ENCODE results near the gene SNX19. TPM values are rescaled to one million over a fixed set of nuclear protein-coding genes. Genes with fewer than 3 reads are reported as not detected.

Gene SNX19
- total and polyA plus RNA-seq, 2 experiments from 2014 or later = 5.2 to 30.0 TPM

GRCh38 chr11:130908061-130908460 is 8.2 kb downstream of the SNX19 start:
- Histone ChIP-seq H2AFZ (no peak overlapping the region), H3K4me3 (no peak overlapping the region), H3K79me2 (replicated peaks; ENCODE audit: insufficient read depth) (no peaks in the 10 kb centered on the region), H3F3A (replicated peaks; ENCODE audit: low read depth) (no peaks in the 10 kb centered on the region), H3K4me2 (no peak overlapping the region), H3K36me3 (ENCODE audit: insufficient read depth) (peaks cover under 1% of the 10 kb centered on the region; the same call in 1 of the 2 replicates), H3K9me2 (ENCODE audit: insufficient read depth) (no peaks in the 10 kb centered on the region), H3K27ac (ENCODE audit: low read depth) (no peak overlapping the region), H4K20me1 (replicated peaks; ENCODE audit: insufficient read depth) (peaks cover 10% of the 10 kb centered on the region; the same call in 1 of the 2 replicates), H3K27me3 (ENCODE audit: insufficient read depth) (no peaks in the 10 kb centered on the region), H3K4me1 (ENCODE audit: insufficient read depth) (no peaks in the 10 kb centered on the region)
- ATAC-seq = no peak
- Mint-ChIP-seq H3K4me3 (no peak overlapping the region), H3K4me1 (peaks cover 3% of the 10 kb centered on the region; the same call in 1 of the 3 replicates), H3K9me3 (no peaks in the 10 kb centered on the region), H3K27ac (no peak overlapping the region), H3K36me3 (ENCODE audit: low read depth) (peaks cover 32% of the 10 kb centered on the region), H3K27me3 (ENCODE audit: insufficient read depth, low read depth, poor library complexity) (peaks cover 2% of the 10 kb centered on the region)
- TF ChIP-seq ZNF462 (CRISPR knock-in tag; IDR thresholded peaks at IDR 0.05) (no peak), ZNF331 (CRISPR knock-in tag; IDR thresholded peaks at IDR 0.05; ENCODE audit: low read depth) (no peak), POLR2AphosphoS5 (IDR thresholded peaks at IDR 0.05; ENCODE audit: low read depth) (no peak), CREB1 (CRISPR knock-in tag; IDR thresholded peaks at IDR 0.05; ENCODE audit: low read depth) (no peak), NANOG (IDR thresholded peaks at IDR 0.05; ENCODE audit: borderline replicate concordance) (no peak), ZNF114 (CRISPR knock-in tag; IDR thresholded peaks at IDR 0.05) (no peak), EZH2phosphoT487 (IDR thresholded peaks at IDR 0.05; ENCODE audit: unreplicated experiment) (no peak), ETS1 (IDR thresholded peaks at IDR 0.05) (no peak), JUNB (IDR thresholded peaks at IDR 0.05; ENCODE audit: unreplicated experiment) (no peak), STAT1 (IDR thresholded peaks at IDR 0.05; ENCODE audit: unreplicated experiment) (no peak), EZH2 (IDR thresholded peaks at IDR 0.05; ENCODE audit: low read depth, unreplicated experiment) (no peak)
- TF ChIP-seq, protein P1, sequence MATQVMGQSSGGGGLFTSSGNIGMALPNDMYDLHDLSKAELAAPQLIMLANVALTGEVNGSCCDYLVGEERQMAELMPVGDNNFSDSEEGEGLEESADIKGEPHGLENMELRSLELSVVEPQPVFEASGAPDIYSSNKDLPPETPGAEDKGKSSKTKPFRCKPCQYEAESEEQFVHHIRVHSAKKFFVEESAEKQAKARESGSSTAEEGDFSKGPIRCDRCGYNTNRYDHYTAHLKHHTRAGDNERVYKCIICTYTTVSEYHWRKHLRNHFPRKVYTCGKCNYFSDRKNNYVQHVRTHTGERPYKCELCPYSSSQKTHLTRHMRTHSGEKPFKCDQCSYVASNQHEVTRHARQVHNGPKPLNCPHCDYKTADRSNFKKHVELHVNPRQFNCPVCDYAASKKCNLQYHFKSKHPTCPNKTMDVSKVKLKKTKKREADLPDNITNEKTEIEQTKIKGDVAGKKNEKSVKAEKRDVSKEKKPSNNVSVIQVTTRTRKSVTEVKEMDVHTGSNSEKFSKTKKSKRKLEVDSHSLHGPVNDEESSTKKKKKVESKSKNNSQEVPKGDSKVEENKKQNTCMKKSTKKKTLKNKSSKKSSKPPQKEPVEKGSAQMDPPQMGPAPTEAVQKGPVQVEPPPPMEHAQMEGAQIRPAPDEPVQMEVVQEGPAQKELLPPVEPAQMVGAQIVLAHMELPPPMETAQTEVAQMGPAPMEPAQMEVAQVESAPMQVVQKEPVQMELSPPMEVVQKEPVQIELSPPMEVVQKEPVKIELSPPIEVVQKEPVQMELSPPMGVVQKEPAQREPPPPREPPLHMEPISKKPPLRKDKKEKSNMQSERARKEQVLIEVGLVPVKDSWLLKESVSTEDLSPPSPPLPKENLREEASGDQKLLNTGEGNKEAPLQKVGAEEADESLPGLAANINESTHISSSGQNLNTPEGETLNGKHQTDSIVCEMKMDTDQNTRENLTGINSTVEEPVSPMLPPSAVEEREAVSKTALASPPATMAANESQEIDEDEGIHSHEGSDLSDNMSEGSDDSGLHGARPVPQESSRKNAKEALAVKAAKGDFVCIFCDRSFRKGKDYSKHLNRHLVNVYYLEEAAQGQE (IDR thresholded peaks at IDR 0.05; ENCODE audit: unreplicated experiment) = no peak
- TF ChIP-seq, protein P2, sequence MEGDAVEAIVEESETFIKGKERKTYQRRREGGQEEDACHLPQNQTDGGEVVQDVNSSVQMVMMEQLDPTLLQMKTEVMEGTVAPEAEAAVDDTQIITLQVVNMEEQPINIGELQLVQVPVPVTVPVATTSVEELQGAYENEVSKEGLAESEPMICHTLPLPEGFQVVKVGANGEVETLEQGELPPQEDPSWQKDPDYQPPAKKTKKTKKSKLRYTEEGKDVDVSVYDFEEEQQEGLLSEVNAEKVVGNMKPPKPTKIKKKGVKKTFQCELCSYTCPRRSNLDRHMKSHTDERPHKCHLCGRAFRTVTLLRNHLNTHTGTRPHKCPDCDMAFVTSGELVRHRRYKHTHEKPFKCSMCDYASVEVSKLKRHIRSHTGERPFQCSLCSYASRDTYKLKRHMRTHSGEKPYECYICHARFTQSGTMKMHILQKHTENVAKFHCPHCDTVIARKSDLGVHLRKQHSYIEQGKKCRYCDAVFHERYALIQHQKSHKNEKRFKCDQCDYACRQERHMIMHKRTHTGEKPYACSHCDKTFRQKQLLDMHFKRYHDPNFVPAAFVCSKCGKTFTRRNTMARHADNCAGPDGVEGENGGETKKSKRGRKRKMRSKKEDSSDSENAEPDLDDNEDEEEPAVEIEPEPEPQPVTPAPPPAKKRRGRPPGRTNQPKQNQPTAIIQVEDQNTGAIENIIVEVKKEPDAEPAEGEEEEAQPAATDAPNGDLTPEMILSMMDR (conservative IDR thresholded peaks at IDR 0.05; ENCODE audit: low read depth in 2 of 2) = no peak
- no peak for DNase-seq (ENCODE audit: low spot score)

Data from GM23338 (cell line).